Lung (tissue), 12 donors: Measurements from ENCODE around the gene CCDC192. TPM values are rescaled to one million over a fixed set of nuclear protein-coding genes. Genes with fewer than 3 reads are reported as not detected.
A peak's percentile ranks its signal among the peaks of the same experiment; 100 is the strongest.

ENCODE experiments used
- ATAC-seq: fragments of 200-7000 bp; cut with Tn5 transposase; one replicate; pipeline ENCODE4 v1.9.1; 2020; ENCODE audit warnings: moderate number of reproducible peaks; ENCODE audit not compliant: insufficient read depth, low FRiP score
- DNase-seq, 3 donors: peaks; one replicate each; pipeline ENCODE4 v3.0.0-alpha.2; 2013 to 2017
- H3K27ac ChIP-seq, 2 donors: one replicate each; pipeline ENCODE4 v1.5.1; 2013; ENCODE audit warnings: mild to moderate bottlenecking in 2 of 2, moderate library complexity in 2 of 2, control low read depth in 1 of 2, inconsistent platforms in 1 of 2, low read depth in 1 of 2, low read length in 1 of 2
- H3K27me3 ChIP-seq, 3 donors: one replicate each; pipeline ENCODE4 v1.5.1; 2013; ENCODE audit warnings: low read length in 2 of 3; ENCODE audit not compliant: control insufficient read depth in 3 of 3, insufficient read depth in 3 of 3
- H3K36me3 ChIP-seq, 4 donors: one replicate each; pipeline ENCODE4 v1.5.1; 2013; ENCODE audit warnings: low read length in 4 of 4, mild to moderate bottlenecking in 1 of 4, moderate library complexity in 1 of 4; ENCODE audit not compliant: control insufficient read depth in 4 of 4, insufficient read depth in 4 of 4
- H3K4me1 ChIP-seq, 5 donors: one replicate each; pipeline ENCODE4 v1.5.1; 2013; ENCODE audit warnings: low read length in 5 of 5, mild to moderate bottlenecking in 2 of 5, moderate library complexity in 1 of 5; ENCODE audit not compliant: control insufficient read depth in 5 of 5, insufficient read depth in 5 of 5
- H3K4me3 ChIP-seq: one replicate; pipeline ENCODE4 v1.5.1; 2013; ENCODE audit warnings: mild to moderate bottlenecking, control low read depth, moderate library complexity
- H3K9ac ChIP-seq, 2 donors: one replicate each; pipeline ENCODE4 v1.5.1; 2013; ENCODE audit warnings: low read length in 2 of 2, control low read depth in 1 of 2; ENCODE audit not compliant: insufficient read depth in 1 of 2
- H3K9me3 ChIP-seq, 4 donors: one replicate each; pipeline ENCODE4 v1.5.1; 2013; ENCODE audit warnings: low read length in 3 of 4, mild to moderate bottlenecking in 1 of 4, moderate library complexity in 1 of 4; ENCODE audit not compliant: control insufficient read depth in 4 of 4, insufficient read depth in 3 of 4
- WGBS, 2 donors: extraction: QIAGEN DNeasy Blood & Tissue Kit; methylation state at CpG; one replicate each; pipeline ENCODE4 v1.1.7; 2013; 5-methylcytosine and 5-hydroxymethylcytosine counted together
- polyA plus RNA-seq, 2 donors: library from polyadenylated mRNA; stranded (reverse); fragments of 200-250 nt; gene quantifications; one replicate each; pipeline ENCODE4 v1.2.1, GENCODE V29; 2013
- total RNA-seq, 2 donors: library from RNA; depleted of rRNA in 1 of 2; stranded (reverse); fragments of >200 nt in 1 of 2; gene quantifications; one replicate each; pipeline ENCODE4 v1.2.1, GENCODE V29; 2014 to 2021
- TF ChIP-seq, protein P1 (sequence below): IDR thresholded peaks from 2 replicates; pipeline ENCODE4 v1.5.1; 2012; ENCODE audit warnings: mild to moderate bottlenecking; ENCODE audit errors: control extremely low read depth, extremely low read depth
- donor health status: control.
- donor health status: control.
- donor health status: Bipolar disorder and iron deficiency.
- donor health status: healthy.
- donor health status: DM: yes; HTN: yes; CAD: no.

Gene CCDC192
- total and polyA plus RNA-seq, 4 donors = 0.08 to 0.47 (median 0.40) TPM; not detected in 1

DNA sequence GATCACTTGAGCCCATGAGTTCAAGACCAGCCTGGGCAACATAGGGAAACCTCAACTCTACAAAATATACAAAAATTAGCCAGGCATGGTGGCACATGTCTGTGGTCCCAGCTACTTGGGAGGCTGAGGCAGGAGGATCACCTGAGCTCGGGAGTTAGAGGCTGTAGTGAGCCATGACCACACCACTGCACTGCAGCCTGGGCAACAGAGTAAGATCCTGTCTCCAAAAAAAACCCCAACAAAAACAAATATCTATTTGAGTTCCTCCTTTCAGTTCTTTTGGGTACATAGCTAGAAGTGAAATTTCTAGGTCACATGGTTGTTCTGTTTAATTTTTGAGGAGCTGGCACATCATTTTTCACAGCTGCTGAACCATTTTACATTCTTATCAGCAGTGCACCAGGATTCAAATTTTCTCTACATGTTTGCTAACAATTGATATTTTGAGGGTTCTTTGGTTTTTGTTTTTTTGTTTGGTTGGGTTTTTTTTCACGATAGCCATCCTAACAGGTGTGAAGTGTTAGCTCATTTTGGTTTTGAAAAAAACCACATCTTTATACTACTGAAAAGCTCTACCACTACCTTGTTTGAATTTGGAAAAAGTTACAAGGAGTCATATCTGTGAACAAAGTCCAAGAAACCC lies 203.5 kb downstream of the CCDC192 start:
- Histone ChIP-seq H3K4me3 (no peak overlapping the region), H3K27ac (no peak overlapping the region), H3K9ac (no peak overlapping the region), H3K36me3 (no peaks in the 10 kb centered on the region), H3K4me1 (peaks cover 0 to 4% (median 0%) of the 10 kb centered on the region in 5 donors), H3K27me3 (no peaks in the 10 kb centered on the region), H3K9me3 (no peaks in the 10 kb centered on the region)
- TF ChIP-seq, protein P1, sequence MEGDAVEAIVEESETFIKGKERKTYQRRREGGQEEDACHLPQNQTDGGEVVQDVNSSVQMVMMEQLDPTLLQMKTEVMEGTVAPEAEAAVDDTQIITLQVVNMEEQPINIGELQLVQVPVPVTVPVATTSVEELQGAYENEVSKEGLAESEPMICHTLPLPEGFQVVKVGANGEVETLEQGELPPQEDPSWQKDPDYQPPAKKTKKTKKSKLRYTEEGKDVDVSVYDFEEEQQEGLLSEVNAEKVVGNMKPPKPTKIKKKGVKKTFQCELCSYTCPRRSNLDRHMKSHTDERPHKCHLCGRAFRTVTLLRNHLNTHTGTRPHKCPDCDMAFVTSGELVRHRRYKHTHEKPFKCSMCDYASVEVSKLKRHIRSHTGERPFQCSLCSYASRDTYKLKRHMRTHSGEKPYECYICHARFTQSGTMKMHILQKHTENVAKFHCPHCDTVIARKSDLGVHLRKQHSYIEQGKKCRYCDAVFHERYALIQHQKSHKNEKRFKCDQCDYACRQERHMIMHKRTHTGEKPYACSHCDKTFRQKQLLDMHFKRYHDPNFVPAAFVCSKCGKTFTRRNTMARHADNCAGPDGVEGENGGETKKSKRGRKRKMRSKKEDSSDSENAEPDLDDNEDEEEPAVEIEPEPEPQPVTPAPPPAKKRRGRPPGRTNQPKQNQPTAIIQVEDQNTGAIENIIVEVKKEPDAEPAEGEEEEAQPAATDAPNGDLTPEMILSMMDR = no peak
- ATAC-seq = no peak
- 80 to 88% methylated on average over 2 of the region's 2 CpGs for WGBS, 2 donors
- no peak for DNase-seq

DNA sequence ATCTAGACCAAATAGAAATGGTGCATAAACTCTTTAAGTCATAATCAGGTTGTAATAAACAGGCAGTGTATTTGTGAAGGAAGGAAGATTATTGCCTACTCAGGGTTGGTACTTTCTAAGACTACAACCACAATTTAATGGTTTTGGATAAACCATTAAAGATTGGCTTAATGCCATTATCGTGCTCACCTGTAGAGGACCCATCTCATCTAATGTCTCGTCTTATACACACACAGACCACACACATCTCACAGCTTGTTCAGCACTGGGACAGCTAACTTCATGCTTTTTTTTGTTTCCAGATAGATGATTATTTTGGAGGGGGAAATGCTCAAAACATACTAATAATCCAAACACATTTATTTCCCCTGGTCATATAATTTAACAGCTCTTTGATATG lies 204.7 kb downstream of the CCDC192 start:
- no peaks in the 10 kb centered on the region for H3K27me3 ChIP-seq
- no peaks in the 10 kb centered on the region for H3K9me3 ChIP-seq
- no peak overlapping the region for H3K27ac ChIP-seq
- peaks cover 0 to 4% (median 0%) of the 10 kb centered on the region in 5 donors for H3K4me1 ChIP-seq
- H3K4me3 ChIP-seq = no peak overlapping the region
- DNase-seq = no peak
- no peaks in the 10 kb centered on the region for H3K36me3 ChIP-seq
- WGBS, 2 donors = 79 to 93% methylated on average over 2 of the region's 2 CpGs
- no peak overlapping the region for H3K9ac ChIP-seq
- no peak for ATAC-seq
- TF ChIP-seq, protein P1 = no peak

- peak; percentile 69 for ATAC-seq
These were observed 205.9 kb downstream of the CCDC192 start for GRCh38 chr5:127909066-127909465.

More at GRCh38 chr5:127909066-127909465, 205.9 kb downstream of the CCDC192 start:
- Histone ChIP-seq H3K4me3 (no peak overlapping the region), H3K36me3 (no peaks in the 10 kb centered on the region), H3K9me3 (no peaks in the 10 kb centered on the region), H3K9ac (no peak overlapping the region), H3K27me3 (no peaks in the 10 kb centered on the region), H3K27ac (no peak overlapping the region), H3K4me1 (peaks cover 0 to 4% (median 0%) of the 10 kb centered on the region in 5 donors)
- WGBS, 2 donors = 48 to 54% methylated on average over 3 of the region's 3 CpGs
- DNase-seq = peak in 1 of 3 donors; percentile 39
- TF ChIP-seq, protein P1 = no peak
